Measurements from ENCODE around the gene MITF.

The MITF gene

GRCh38 chr3:69755795-69756194 is 16.5 kb downstream of the MITF start:
- DNase-seq (ENCODE audit: low read depth in 2 of 2), result no peak

GRCh38 chr3:69761896-69762767 is 22.9 kb downstream of the MITF start:
- DNase-seq (ENCODE audit: low read depth in 2 of 2), result no peak

GRCh38 chr3:69762768-69763229 is 23.5 kb downstream of the MITF start:
- no peak for DNase-seq (ENCODE audit: low read depth in 2 of 2)

GRCh38 chr3:69763458-69763857 is 24.2 kb downstream of the MITF start:
- DNase-seq (ENCODE audit: low read depth in 2 of 2), result no peak

- no peak for DNase-seq (ENCODE audit: low read depth in 2 of 2)
Measured at GRCh38 chr3:69764121-69764741, 25.0 kb downstream of the MITF start.

GRCh38 chr3:69764861-69765260 is 25.6 kb downstream of the MITF start:
- DNase-seq (ENCODE audit: low read depth in 2 of 2), result no peak

- no peak for DNase-seq (ENCODE audit: low read depth in 2 of 2)
Measured at GRCh38 chr3:69766638-69767037, 27.4 kb downstream of the MITF start.

GRCh38 chr3:69767571-69767970 is 28.3 kb downstream of the MITF start:
- DNase-seq (ENCODE audit: low read depth in 2 of 2), result no peak

GRCh38 chr3:69768438-69768837 is 29.2 kb downstream of the MITF start:
- no peak for DNase-seq (ENCODE audit: low read depth in 2 of 2)

- DNase-seq (ENCODE audit: low read depth in 2 of 2), result no peak
Measured at GRCh38 chr3:69770219-69770618, 31.0 kb downstream of the MITF start.

GRCh38 chr3:69770976-69771634 is 31.8 kb downstream of the MITF start:
- DNase-seq (ENCODE audit: low read depth in 2 of 2), result no peak

GRCh38 chr3:69772152-69772867 is 33.0 kb downstream of the MITF start:
- no peak for DNase-seq (ENCODE audit: low read depth in 2 of 2)

GRCh38 chr3:69774029-69774428 is 34.8 kb downstream of the MITF start:
- no peak for DNase-seq (ENCODE audit: low read depth in 2 of 2)

- no peak for DNase-seq (ENCODE audit: low read depth in 2 of 2)
Measured at GRCh38 chr3:69775751-69776150, 36.5 kb downstream of the MITF start.

- no peak for DNase-seq (ENCODE audit: low read depth in 2 of 2)
Measured at GRCh38 chr3:69776289-69776688, 37.0 kb downstream of the MITF start.

- no peak for DNase-seq (ENCODE audit: low read depth in 2 of 2)
Measured at GRCh38 chr3:69776920-69777581, 37.8 kb downstream of the MITF start.

- no peak for DNase-seq (ENCODE audit: low read depth in 2 of 2)
Measured at GRCh38 chr3:69777582-69777967, 38.3 kb downstream of the MITF start.

- no peak for DNase-seq (ENCODE audit: low read depth in 2 of 2)
Measured at GRCh38 chr3:69781593-69781992, 42.3 kb downstream of the MITF start.

GRCh38 chr3:69784954-69785514 is 45.8 kb downstream of the MITF start:
- no peak for DNase-seq (ENCODE audit: low read depth in 2 of 2)

- no peak for DNase-seq (ENCODE audit: low read depth in 2 of 2)
Measured at GRCh38 chr3:69785769-69786320, 46.6 kb downstream of the MITF start.

- DNase-seq (ENCODE audit: low read depth in 2 of 2), result no peak
Measured at GRCh38 chr3:69786854-69787253, 47.6 kb downstream of the MITF start.

All from stimulated activated CD8-positive, alpha-beta memory T cell treated with anti-CD3 and anti-CD28 coated beads, Interleukin-15, amount 100 ng/mL, for 48 hours (primary cell).